HUES64 (cell line): ENCODE results near the gene CNTN4.

Experiments
- H3K27ac ChIP-seq: 2 replicates; pipeline ENCODE4 v1.7.0; 2013; ENCODE audit warnings: low read depth, low read length, inconsistent platforms
- H3K27me3 ChIP-seq: 2 replicates; pipeline ENCODE4 v1.6.1; 2013; ENCODE audit warnings: mild to moderate bottlenecking, low read length; ENCODE audit not compliant: insufficient read depth
- H3K36me3 ChIP-seq: 2 replicates; pipeline ENCODE4 v1.6.1; 2013; ENCODE audit warnings: mild to moderate bottlenecking, low read length; ENCODE audit not compliant: insufficient read depth
- H3K4me1 ChIP-seq: 2 replicates; pipeline ENCODE4 v1.6.1; 2013; ENCODE audit warnings: mild to moderate bottlenecking, low read length, moderate library complexity; ENCODE audit not compliant: insufficient read depth
- H3K4me3 ChIP-seq: 2 replicates; pipeline ENCODE4 v1.5.1; 2013; ENCODE audit warnings: mild to moderate bottlenecking, low read length, moderate library complexity
- H3K9ac ChIP-seq: 2 replicates; pipeline ENCODE4 v1.6.1; 2013; ENCODE audit warnings: mild to moderate bottlenecking, low read depth, low read length
- H3K9me3 ChIP-seq: 2 replicates; pipeline ENCODE4 v1.6.1; 2013; ENCODE audit warnings: low read depth, low read length; ENCODE audit not compliant: insufficient read depth
- WGBS: fragments of 150-250, 120-280 bp; methylation state at CpG from one replicate; pipeline ENCODE4 v1.1.7; 2013; ENCODE audit warnings: missing lambda C conversion rate; 5-methylcytosine and 5-hydroxymethylcytosine counted together

CNTN4 gene

GRCh38 chr3:2880218-2880756, 781.6 kb downstream of the CNTN4 start:
- Histone ChIP-seq H3K4me3 (no peak overlapping the region), H3K9ac (no peak overlapping the region), H3K27ac (no peak overlapping the region), H3K9me3 (no peaks in the 10 kb centered on the region), H3K27me3 (no peaks in the 10 kb centered on the region), H3K36me3 (no peaks in the 10 kb centered on the region), H3K4me1 (no peaks in the 10 kb centered on the region)
- WGBS = 91% methylated on average over 7 of the region's 7 CpGs

- H3K9ac ChIP-seq = no peak overlapping the region
- no peak overlapping the region for H3K27ac ChIP-seq
- no peaks in the 10 kb centered on the region for H3K27me3 ChIP-seq
- WGBS = 95% methylated on average over 3 of the region's 3 CpGs
- no peaks in the 10 kb centered on the region for H3K36me3 ChIP-seq
- no peak overlapping the region for H3K4me3 ChIP-seq
- no peaks in the 10 kb centered on the region for H3K4me1 ChIP-seq
- H3K9me3 ChIP-seq = no peaks in the 10 kb centered on the region
Observed at GRCh38 chr3:2883283-2883682, 784.6 kb downstream of the CNTN4 start.

GRCh38 chr3:2888592-2888991, 789.9 kb downstream of the CNTN4 start:
- no peak overlapping the region for H3K27ac ChIP-seq
- WGBS = 100% methylated on average over 2 of the region's 2 CpGs
- H3K27me3 ChIP-seq = no peaks in the 10 kb centered on the region
- H3K4me3 ChIP-seq = no peak overlapping the region
- H3K36me3 ChIP-seq = no peaks in the 10 kb centered on the region
- H3K9me3 ChIP-seq = no peaks in the 10 kb centered on the region
- no peaks in the 10 kb centered on the region for H3K4me1 ChIP-seq
- H3K9ac ChIP-seq = no peak overlapping the region

GRCh38 chr3:2889736-2890135, 791.1 kb downstream of the CNTN4 start:
- Histone ChIP-seq H3K9ac (no peak overlapping the region), H3K27ac (no peak overlapping the region), H3K4me1 (no peaks in the 10 kb centered on the region), H3K36me3 (no peaks in the 10 kb centered on the region), H3K9me3 (no peaks in the 10 kb centered on the region), H3K27me3 (no peaks in the 10 kb centered on the region), H3K4me3 (no peak overlapping the region)
- WGBS = 90% methylated on average over 2 of the region's 2 CpGs

GRCh38 chr3:2896308-2896939, 797.8 kb downstream of the CNTN4 start:
- Histone ChIP-seq H3K9me3 (no peaks in the 10 kb centered on the region), H3K27me3 (no peaks in the 10 kb centered on the region), H3K9ac (no peak overlapping the region), H3K27ac (no peak overlapping the region), H3K4me1 (peaks cover 21% of the 10 kb centered on the region), H3K36me3 (no peaks in the 10 kb centered on the region), H3K4me3 (no peak overlapping the region)
- WGBS = 97% methylated on average over 3 of the region's 3 CpGs

- WGBS = 100% methylated on average over 2 of the region's 4 CpGs
- Histone ChIP-seq H3K36me3 (no peaks in the 10 kb centered on the region), H3K27me3 (no peaks in the 10 kb centered on the region), H3K9ac (no peak overlapping the region), H3K4me3 (no peak overlapping the region), H3K27ac (no peak overlapping the region), H3K4me1 (peaks cover 31% of the 10 kb centered on the region), H3K9me3 (no peaks in the 10 kb centered on the region)
Observed at GRCh38 chr3:2897821-2898220, 799.2 kb downstream of the CNTN4 start.

- peaks cover 34% of the 10 kb centered on the region for H3K4me1 ChIP-seq
- no peaks in the 10 kb centered on the region for H3K9me3 ChIP-seq
- H3K4me3 ChIP-seq = no peak overlapping the region
- peak overlapping the region; percentile 35; the same call in 1 of the 2 replicates for H3K27ac ChIP-seq
- no peaks in the 10 kb centered on the region for H3K36me3 ChIP-seq
- H3K9ac ChIP-seq = no peak overlapping the region
- WGBS = 32% methylated on average over 1 of the region's 1 CpG
- H3K27me3 ChIP-seq = no peaks in the 10 kb centered on the region
Observed at GRCh38 chr3:2898591-2899353, 800.1 kb downstream of the CNTN4 start.

GRCh38 chr3:2904054-2904453, 805.4 kb downstream of the CNTN4 start:
- H3K36me3 ChIP-seq = no peaks in the 10 kb centered on the region
- WGBS = 89% methylated on average over 2 of the region's 2 CpGs
- H3K9me3 ChIP-seq = no peaks in the 10 kb centered on the region
- no peak overlapping the region for H3K4me3 ChIP-seq
- no peaks in the 10 kb centered on the region for H3K27me3 ChIP-seq
- no peak overlapping the region for H3K9ac ChIP-seq
- H3K4me1 ChIP-seq = peaks cover 22% of the 10 kb centered on the region
- H3K27ac ChIP-seq = no peak overlapping the region

- Histone ChIP-seq H3K9ac (no peak overlapping the region), H3K27me3 (no peaks in the 10 kb centered on the region), H3K4me3 (no peak overlapping the region), H3K9me3 (no peaks in the 10 kb centered on the region), H3K4me1 (no peaks in the 10 kb centered on the region), H3K36me3 (no peaks in the 10 kb centered on the region), H3K27ac (no peak overlapping the region)
- WGBS = 94% methylated on average over 5 of the region's 5 CpGs
Observed at GRCh38 chr3:2908693-2909351, 810.2 kb downstream of the CNTN4 start.

GRCh38 chr3:2910997-2911396, 812.3 kb downstream of the CNTN4 start:
- Histone ChIP-seq H3K9ac (no peak overlapping the region), H3K36me3 (no peaks in the 10 kb centered on the region)
- WGBS = 76% methylated on average over 2 of the region's 2 CpGs

GRCh38 chr3:2915826-2916225, 817.2 kb downstream of the CNTN4 start:
- H3K27me3 ChIP-seq = no peaks in the 10 kb centered on the region
- WGBS = 100% methylated on average over 1 of the region's 3 CpGs
- H3K9me3 ChIP-seq = peaks cover 17% of the 10 kb centered on the region
- no peaks in the 10 kb centered on the region for H3K4me1 ChIP-seq
- H3K27ac ChIP-seq = no peak overlapping the region
- no peaks in the 10 kb centered on the region for H3K36me3 ChIP-seq
- H3K4me3 ChIP-seq = no peak overlapping the region
- no peak overlapping the region for H3K9ac ChIP-seq

More at GRCh38 chr3:2910997-2911396, 812.3 kb downstream of the CNTN4 start:
- Histone ChIP-seq H3K9me3 (peaks cover 3% of the 10 kb centered on the region; the same call in 1 of the 2 replicates), H3K27me3 (no peaks in the 10 kb centered on the region), H3K27ac (no peak overlapping the region), H3K4me1 (no peaks in the 10 kb centered on the region), H3K4me3 (no peak overlapping the region)
